MM.1S (cell line): ENCODE data around the gene HS3ST2.

ENCODE experiments used
- EZH2 ChIP-seq: fragments of 300-600 bp; sonication (generic); optimal IDR thresholded peaks from 2 replicates; pipeline ENCODE3; 2017; ENCODE audit warnings: low read depth, mild to moderate bottlenecking, antibody characterized with exemption, low read length, mixed read lengths
- EZH2phosphoT487 ChIP-seq: fragments of 300-600 bp; sonication (generic); IDR thresholded peaks from 2 replicates; pipeline ENCODE4 v1.6.1; 2018; ENCODE audit warnings: antibody characterized with exemption, low read length
- TF ChIP-seq, protein P1 (sequence below): fragments of 300-600 bp; sonication (generic); IDR thresholded peaks from 2 replicates; pipeline ENCODE4 v1.5.1; 2016; ENCODE audit warnings: antibody characterized with exemption, low read length, mixed read lengths

DNA sequence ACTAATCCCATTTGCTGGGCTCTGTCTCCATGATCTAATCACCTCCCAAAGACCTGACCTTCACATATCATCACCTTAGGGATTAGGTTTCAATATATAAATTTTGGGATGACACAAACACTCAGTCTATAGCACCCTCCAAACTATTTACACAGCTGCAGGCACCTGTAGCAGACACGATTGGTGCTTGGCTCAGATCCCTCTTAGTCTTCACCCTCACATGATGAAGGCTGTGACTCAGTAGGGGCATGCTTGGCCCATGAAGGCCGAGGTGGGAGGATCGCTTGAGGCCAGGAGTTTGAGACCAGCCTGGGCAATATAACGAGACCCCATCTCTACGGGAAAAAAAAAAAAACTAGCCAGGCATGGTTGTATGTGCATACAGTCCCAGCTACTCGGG is 73.5 kb downstream of the HS3ST2 start:
- no peak for TF ChIP-seq EZH2
- TF ChIP-seq, protein P1, sequence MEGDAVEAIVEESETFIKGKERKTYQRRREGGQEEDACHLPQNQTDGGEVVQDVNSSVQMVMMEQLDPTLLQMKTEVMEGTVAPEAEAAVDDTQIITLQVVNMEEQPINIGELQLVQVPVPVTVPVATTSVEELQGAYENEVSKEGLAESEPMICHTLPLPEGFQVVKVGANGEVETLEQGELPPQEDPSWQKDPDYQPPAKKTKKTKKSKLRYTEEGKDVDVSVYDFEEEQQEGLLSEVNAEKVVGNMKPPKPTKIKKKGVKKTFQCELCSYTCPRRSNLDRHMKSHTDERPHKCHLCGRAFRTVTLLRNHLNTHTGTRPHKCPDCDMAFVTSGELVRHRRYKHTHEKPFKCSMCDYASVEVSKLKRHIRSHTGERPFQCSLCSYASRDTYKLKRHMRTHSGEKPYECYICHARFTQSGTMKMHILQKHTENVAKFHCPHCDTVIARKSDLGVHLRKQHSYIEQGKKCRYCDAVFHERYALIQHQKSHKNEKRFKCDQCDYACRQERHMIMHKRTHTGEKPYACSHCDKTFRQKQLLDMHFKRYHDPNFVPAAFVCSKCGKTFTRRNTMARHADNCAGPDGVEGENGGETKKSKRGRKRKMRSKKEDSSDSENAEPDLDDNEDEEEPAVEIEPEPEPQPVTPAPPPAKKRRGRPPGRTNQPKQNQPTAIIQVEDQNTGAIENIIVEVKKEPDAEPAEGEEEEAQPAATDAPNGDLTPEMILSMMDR: no peak
- TF ChIP-seq EZH2phosphoT487: no peak
